SKM-1 (cell line): Measurements from ENCODE around the gene UBB.
"Not testable (repeated sequence)": the region's sequence is repeated elsewhere in the genome, so short reads cannot be mapped to it uniquely, and the experiment has no call there.

Experiments
- DNase-seq: peaks from one replicate; lab custom pipeline; 2025; ENCODE audit not compliant: unreplicated experiment; lab: John Stamatoyannopoulos, UW

Gene UBB

DNA sequence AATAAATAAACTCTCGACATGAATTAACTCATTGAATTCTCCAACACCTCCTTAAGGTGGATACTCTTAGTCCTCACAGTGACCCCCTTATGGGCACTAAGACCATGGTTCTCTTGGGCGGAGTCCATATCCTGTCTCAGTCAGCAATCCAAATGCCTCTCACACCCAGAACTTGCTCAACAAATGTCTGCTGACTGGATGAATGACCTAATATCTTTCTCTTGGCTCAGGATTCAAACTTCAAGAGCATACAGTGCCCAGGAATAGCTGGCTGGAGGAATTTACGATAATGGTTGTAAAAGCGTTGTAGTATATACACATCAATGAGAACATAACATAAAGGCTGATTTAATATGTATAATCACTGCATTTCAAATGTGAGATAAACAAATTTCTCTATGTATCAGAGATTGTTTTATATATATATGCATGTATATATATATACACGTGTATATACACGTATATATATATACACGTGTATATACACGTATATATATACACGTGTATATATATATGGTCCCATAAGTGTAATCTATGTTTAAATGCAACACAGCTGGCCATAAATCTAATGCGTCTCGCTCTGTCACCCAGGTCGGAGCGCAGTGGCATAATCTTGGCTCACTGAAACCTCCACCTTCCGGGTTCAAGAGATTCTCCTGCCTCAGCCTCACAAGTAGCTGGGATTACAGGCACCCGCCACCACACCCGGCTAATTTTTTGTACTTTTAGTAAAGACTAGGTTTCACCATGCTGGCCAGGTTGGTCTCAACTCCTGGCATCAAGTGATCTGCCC lies 6.5 kb upstream of the UBB start:
- no peak for DNase-seq

DNA sequence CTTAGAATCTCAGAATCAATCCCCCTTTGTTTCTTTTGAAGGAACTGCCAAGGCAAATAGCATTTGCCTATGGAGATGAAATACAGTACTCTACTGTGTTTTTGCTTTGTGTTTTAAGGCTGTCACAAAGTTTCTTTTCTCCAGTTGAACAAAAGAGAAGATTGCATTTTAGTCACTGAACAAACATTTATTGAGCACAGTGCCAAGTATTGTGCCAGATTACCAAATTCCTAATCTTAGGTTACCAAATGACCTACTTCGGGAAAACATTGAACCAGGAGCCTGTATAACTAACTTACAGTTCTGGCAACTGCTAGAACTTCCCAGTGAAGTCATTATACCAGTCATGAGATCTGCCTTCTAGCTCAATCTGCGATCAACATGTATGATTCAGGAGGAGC lies 3.0 kb upstream of the UBB start:
- no peak for DNase-seq

DNA sequence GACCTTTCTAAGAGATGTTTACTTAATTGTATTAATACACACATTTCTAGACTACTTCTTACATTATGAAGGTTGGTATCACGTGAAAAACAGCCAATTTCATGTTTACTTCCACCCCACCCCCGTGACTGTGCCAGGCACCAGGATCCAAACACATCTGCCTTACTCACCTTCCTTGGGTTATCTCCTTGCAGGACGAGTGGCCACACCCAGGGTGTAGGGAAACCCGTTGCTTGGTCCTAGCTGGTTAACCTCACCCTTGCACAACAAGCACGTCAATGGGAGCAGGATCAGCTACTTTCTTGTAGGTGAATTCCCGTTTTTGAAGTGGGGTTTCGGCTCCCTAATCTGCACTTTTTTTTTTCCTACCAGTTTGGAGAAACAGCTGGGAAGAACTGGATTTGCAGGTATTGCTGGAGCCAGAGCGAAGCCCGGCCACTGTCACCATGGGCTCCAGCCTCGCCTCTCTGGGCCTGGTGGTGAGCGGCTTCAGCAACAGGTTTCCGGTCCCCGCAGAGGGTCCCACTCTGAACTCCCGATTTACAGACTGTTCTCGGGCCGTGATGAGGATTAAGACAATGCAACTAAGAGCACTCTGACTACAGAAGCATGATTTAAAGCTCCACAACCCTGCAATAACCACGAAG lies 2.1 kb upstream of the UBB start:
- DNase-seq, result no peak

DNA sequence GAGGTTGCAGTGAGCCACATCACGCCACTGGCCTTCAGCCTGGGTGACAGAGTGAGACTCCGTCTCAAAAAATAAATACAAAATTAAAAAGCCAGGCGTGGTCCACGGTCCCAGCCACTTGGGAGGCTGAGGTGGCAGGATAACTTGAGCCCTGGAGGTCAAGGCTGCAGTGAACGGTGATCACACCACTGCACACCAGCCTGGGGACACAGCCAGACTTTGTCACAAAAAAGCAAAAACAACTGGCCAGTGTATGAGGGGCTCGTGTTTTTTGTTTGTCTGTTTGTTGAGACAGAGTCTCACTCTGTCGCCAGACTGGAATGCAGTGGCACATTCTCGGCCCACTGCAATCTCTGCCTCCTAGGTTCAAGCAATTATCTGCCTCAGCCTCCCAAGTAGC lies 1.2 kb upstream of the UBB start:
- DNase-seq, result no peak

DNA sequence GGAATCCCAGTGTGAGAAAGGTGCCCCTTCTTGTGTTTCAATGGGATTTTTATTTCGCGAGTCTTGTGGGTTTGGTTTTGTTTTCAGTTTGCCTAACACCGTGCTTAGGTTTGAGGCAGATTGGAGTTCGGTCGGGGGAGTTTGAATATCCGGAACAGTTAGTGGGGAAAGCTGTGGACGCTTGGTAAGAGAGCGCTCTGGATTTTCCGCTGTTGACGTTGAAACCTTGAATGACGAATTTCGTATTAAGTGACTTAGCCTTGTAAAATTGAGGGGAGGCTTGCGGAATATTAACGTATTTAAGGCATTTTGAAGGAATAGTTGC lies 567 bp downstream of the UBB start:
- no peak for DNase-seq

DNA sequence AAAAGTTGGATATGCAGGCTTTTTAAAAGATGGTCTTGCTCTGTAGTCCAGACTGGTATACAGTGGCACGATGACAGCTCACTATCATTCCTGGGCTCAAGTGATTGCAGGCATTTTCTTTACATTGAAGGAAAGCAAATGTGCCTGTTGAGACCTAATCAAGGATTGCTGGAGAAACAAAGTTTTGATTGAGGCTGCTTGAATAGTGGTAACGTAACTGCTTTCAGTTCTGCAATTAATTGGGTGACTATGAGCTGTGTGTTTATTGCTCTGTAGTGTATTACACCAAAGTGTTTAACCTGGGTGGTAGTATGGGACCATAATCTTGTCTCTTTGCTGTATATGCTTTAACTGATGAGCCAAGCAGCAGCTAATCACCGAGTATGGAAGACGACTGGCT lies 2.3 kb downstream of the UBB start:
- DNase-seq, result no peak

DNA sequence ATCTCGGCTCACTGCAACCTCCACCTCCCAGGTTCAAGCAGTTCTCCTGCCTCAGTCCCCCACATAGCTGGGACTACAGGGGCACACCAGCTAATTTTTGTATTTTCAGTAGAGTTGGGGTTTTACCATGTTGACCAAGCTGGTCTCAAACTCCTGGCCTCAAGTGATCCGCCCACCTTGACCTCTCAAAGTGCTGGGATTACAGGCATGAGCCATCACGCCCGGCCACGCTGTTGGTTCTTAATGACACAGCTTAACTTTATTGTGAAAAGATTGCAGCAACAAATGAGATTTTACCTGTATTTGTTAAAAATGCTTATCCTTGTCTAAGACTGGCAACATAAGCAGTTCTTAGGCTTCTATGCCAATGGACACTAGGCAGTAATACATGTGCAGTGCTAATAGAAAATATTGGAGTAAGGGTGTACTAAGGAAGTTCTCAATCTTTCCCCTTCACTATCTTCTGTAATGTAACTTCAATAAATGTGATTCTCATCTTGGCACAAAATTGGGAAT lies 2.9 kb downstream of the UBB start:
- no peak for DNase-seq

DNA sequence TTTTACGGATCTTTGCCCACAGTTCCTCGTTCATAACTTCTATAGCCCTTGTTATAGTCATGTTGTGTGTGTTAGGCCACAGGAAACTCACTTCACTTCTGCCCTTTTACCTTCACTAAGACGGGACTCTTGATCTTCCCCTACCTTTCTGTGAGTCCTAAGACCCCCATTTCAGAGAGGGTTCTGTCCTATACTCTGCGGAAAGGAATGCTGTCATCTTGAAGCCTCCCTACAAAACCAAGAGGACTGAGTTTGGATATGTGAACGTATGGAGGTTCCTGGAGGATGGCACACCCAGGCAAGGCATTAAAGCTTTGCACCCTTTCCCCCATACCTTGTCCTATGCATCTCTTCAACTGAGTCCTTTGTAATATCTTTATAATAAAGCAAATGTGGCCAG lies 3.7 kb downstream of the UBB start:
- no peak for DNase-seq

DNA sequence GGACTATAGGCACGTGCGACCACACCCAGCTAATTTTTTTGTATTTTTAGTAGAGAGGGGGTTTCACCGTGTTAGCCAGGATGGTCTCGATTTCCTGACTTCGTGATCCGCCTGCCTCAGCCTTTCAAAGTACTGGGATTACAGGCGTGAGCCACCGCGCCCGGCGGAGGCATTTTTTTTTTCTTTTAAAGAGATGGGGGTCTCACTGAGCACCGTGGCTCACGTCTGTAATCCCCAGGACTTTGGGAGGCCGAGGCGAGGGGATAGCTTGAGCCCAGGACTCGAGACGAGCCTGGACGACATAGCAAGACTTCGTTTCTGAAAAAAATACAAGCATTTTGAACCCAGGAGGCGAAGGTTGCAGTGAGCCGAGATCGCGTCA lies 5.2 kb downstream of the UBB start:
- DNase-seq, result not testable (repeated sequence)

DNA sequence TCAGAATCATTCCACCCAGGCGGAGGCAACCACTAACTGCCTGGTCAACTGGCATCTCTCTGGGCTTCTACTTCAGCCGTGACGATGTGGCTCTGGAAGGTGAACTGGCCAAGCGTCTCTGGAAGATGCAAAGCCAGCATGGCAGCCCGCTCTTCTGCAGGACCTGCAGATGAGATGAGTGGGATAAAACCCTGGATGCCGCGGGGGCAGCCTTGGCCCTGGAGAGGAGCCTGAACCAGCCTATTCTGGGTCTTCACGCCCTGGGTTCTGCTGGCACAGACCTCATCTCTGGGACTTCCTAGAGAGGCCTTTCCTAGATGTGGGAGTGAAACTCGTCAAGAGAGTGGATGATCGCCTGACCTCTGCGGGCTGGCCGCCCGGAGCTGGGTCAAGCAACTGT lies 10.6 kb downstream of the UBB start:
- no peak for DNase-seq

DNA sequence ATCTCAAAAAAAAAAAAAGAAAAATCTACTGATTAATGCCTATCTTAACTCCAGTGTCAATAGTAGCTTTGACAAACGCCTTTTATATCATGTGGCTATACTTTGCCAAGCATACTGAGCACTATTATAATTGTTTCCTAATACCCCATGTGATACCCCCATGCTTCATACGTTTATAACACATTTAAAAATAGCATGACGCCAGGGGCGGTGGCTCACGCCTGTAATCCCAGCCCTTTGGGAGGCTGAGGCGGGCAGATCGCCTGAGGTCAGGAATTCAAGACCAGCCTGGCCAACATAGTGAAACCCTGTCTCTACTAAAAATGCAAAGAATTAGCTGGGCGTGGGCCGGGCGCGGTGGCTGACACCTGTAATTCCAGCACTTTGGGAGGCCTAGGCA lies 11.6 kb downstream of the UBB start:
- not testable (repeated sequence) for DNase-seq

DNA sequence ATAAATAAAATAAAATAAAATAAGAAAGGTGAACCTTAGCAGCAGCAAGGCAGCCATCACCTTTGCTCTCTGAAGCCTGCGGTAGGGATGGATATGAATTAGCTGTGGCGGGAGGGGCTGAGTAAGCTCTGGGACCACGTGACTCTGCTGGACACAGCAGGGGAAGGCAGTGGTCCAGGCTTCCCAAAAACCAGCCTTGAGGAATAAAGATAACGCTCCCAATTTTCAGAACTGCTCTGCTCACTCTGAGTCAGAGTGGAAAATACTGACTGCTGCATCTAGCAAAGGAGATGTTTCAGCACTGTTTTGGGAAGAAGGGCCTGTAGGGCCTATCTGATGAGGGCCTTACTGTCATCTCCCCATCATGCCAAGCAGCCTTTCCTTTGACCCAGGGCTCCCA lies 15.0 kb downstream of the UBB start:
- not testable (repeated sequence) for DNase-seq

DNA sequence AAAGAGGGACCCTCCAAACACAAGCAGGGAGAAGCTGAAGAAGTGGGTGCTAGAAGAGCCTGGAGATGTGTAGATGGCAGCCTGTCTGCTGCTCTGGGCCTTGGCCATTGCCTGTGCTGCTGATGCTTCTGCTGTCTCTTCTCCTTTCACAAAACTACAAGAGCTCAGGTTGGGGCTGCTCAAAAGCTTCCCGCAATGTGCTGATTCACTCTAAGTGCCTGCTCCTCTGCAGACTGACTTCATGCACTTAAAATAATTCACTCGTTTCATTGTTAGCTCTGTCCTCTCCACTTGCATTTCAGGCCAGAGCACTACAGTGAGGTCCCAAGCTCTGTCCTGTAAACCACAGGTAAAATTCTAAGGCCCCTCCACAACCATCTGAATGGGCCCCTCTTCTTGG lies 15.8 kb downstream of the UBB start:
- not testable (repeated sequence) for DNase-seq

DNA sequence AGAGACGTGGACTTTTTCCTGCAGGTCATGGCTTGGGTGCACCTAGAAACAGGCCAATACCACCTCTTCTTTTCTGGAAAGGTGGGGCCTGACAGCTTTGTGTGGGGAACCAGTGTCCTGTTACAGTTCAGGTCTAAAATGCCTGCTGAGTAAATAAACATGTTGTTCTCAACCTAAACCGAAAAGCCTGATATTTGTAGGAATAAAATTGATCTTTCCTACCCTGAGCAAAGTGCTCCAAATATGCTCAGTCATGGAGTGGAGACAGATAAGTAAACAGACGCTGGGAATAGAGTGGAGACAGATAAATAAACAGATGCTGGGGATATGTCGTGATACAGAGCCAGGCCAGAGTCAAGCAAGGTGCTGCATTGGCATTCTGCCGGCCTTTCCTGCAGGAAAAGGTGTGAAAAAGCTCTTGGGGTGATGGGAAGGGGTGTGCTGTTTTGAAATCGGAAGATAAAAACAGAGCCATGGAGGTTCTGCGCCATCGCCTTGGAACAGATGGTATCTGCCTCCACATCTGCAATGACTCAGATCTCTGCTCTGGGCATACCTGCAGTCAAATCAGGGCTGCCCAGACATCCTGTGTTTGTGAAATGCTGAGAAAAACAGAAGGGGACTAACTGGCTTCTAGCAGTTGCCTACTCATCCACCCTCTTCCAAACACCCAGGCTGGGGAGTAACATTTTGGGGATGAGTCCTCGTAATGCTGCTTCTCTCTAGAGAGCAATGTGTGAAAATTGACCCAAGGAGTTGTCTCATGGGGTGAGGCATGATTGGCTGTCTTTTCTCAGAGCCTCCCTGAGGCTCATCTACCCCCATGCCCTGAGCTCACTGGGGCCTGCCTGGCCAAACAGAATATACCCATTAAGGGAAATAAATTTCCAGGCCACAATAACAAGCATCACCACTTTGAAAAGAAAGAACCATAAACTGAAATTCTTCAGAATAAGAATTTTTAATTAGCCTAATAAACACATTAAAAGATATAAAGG lies 17.7 kb downstream of the UBB start:
- DNase-seq, result no peak

DNA sequence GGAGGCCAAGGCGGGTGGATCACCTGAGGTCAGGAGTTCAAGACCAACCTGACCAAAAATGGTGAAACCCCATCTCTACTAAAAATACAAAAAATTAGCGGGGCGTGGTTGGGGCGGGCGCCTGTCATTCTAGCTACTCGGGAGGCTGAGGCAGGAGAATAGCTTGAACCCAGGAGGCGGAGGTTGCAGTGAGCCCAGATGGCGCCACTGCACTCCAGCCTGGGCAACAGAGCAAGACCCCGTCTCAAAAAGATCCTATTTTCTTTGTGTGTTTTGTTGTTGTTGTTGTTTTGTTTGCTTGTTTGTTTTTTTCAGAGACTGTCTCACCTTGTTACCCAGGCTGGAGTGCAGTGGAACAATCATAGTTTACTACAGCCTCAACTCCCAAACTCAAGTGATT lies 23.0 kb downstream of the UBB start:
- not testable (repeated sequence) for DNase-seq

DNA sequence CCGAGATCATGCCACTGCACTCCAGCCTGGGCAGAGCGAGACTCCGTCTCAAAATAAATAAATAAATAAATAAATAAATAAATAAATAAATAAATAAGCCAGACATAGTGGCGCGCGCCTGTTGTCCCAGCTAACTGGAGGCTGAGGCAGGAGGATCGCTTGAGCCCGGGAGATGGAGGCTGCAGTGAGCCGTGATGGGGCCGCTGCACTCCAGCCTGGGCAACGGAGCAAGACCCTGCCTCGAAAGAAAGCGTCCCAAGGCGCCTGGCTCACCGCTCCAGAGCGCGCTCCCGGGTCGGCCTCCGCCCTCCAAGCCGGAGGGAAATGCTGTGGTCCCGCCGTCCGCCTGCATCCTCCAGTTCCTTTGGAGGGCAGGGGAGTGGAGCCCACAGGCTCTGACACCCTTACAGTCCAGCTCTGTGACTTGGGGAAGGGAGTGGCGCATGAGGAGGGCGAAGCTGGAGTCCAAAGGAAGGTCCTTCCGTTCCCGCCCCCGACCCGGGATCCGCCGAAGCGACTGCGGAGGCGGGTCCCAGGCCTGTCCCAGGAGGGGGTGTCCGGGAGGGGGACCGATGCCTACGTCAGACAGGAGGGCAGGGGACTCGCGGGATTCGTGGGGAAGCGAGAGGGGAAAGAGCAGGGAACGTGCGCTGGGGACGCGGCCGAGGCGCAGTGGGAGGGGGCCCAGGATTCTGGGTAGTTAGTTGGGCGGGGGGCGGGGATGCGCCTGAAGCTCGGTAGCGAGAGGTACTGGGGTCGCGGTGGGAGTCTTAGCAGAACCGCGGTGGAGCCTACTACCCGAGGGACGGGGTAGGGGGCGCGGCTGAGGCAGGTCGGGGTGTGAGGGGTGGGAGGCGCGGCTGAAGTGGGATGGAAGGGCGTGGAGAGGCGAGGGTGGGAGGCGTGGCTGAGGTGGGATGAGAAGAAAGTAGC lies 26.1 kb downstream of the UBB start:
- DNase-seq, result no peak

DNA sequence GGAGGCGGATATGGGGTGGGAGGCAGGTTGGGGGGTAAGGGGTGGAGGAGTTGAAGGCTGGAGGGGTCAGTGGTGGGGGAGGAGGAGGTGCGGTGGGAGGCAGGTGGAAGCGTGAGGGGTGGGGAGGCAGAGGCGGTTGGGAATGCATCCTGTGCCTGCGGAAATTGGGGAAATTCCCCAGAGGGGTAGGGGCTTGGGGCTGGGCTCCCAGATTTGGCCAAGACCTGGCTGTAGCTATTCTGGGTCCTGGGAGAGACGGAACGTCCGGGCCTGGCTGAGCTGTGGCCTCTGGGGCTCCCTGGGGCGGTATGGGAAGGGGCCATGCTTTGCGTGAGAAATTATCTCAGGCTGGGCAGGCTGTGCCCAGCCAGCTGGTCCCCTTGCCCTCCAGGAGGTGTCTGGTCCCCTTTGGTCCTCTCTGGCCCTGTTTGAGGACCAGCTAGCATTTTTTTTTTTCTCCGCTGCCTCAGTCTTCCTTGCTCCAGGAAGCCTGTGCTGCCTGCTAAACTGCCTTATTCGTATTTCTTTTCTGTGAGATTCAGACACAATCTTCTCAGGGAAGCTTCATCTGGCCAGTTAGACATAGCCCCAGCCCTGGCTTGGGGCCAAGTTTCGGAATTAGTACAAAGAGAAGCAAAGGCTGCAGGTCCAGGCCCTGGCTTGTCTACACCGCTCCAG lies 27.2 kb downstream of the UBB start:
- DNase-seq, result peak; percentile 40

DNA sequence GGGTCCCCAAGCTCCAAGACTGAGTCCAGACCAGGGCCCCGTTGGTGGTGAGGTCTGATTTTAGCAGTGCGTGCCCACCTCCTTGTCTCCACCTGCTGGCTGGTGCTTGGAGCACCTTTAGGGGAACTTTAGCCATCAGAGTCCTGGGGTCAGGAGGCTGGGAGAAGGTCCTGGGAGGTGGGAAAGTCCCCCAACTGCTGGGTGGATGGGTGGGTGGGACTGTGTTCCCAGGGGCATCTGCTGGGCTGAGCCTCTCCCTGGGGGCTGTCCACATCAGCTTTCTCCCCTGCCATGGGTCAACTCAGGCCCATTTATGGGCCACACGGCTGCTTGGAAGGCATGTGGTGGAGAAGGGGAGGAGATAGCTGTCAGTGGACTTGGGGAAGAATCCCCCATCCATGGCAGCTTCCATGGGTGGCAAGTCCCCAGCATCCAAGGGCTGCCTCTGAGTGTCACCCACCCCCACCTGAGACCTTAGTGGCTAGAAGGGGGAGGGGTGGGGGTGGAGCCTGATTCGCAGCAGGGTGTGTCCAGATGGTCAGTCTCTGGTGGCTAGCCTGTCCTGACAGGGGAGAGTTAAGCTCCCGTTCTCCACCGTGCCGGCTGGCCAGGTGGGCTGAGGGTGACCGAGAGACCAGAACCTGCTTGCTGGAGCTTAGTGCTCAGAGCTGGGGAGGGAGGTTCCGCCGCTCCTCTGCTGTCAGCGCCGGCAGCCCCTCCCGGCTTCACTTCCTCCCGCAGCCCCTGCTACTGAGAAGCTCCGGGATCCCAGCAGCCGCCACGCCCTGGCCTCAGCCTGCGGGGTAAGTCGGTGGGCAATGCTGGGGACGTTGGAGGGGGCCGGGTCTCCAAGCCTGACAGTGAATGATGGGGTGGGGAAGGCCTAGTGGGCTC lies 34.4 kb downstream of the UBB start, which contains the start of gene TRPV2:
Gene TRPV2, plus strand, starts transcription at position 541 of the 894 bp plus-strand sequence. CDS start 2,098 bp downstream, outside the sequence.
- peak; percentile 8 for DNase-seq

DNA sequence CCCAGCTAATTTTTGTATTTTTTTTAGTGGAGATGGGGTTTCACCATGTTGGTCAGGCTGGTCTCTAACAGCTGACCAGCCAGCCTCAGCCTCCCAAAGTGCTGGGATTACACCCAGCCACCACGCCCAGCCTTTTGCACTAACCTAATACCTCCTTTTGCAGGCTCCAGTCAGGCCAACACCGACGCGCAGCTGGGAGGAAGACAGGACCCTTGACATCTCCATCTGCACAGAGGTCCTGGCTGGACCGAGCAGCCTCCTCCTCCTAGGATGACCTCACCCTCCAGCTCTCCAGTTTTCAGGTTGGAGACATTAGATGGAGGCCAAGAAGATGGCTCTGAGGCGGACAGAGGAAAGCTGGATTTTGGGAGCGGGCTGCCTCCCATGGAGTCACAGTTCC lies 36.5 kb downstream of the UBB start:
- DNase-seq, result no peak
